SK-N-SH (cell line): ENCODE measurements around the gene CALU. TPM values are rescaled to one million over a fixed set of nuclear protein-coding genes. Genes with fewer than 3 reads are reported as not detected.

Source experiments
- CTCF ChIA-PET: fragments of 300-600, 350-600 bp; formaldehyde crosslinking; extraction: SDS; loops from one replicate; lab custom pipeline; 2021; lab: Yijun Ruan, JAX
- POLR2A ChIA-PET: fragments of 350-600 bp; sonication (Branson Sonifier 250); formaldehyde crosslinking; extraction: SDS; loops from one replicate; lab custom pipeline; 2020; ENCODE audit warnings: antibody characterized with exemption, inconsistent platforms; lab: Yijun Ruan, JAX
- DNase-seq: peaks from one replicate; pipeline ENCODE4 v3.0.0; 2012
- H2AFZ ChIP-seq: fragments of 200-600 bp; sonication (generic); 2 replicates; pipeline ENCODE4 v1.8.1; 2016; ENCODE audit warnings: antibody characterized with exemption, mild to moderate bottlenecking, low read depth
- H3F3A ChIP-seq: fragments of 200-600 bp; sonication (generic); replicated peaks from 2 replicates; pipeline ENCODE3; 2016; ENCODE audit warnings: antibody characterized with exemption, mild to moderate bottlenecking; ENCODE audit not compliant: insufficient read depth
- H3K27ac ChIP-seq, 2 experiments: fragments of 200-500 bp in 1 of 2; fragments of 200-600 bp in 1 of 2; sonication (Bioruptor generic) in 1 of 2; sonication (generic), shearing (Covaris generic) in 1 of 2; 2 replicates each; pipeline versions ENCODE4 v1.5.1 to v1.6.1; 2014 to 2016; ENCODE audit warnings: low read depth in 2 of 2, inconsistent platforms in 1 of 2, low read length in 1 of 2, mild to moderate bottlenecking in 1 of 2, mixed read lengths in 1 of 2
- H3K27me3 ChIP-seq: fragments of 200-600 bp; sonication (generic), shearing (Covaris generic); 2 replicates; pipeline ENCODE4 v1.6.1; 2016; ENCODE audit warnings: mixed run types; ENCODE audit not compliant: insufficient read depth
- H3K36me3 ChIP-seq, 2 experiments: fragments of 200-500 bp in 1 of 2; fragments of 200-600 bp in 1 of 2; sonication (Bioruptor generic) in 1 of 2; sonication (generic) in 1 of 2; replicated peaks in 1 of 2; 2 replicates each; pipeline versions ENCODE3 to v1.5.1; 2014 to 2016; ENCODE audit warnings: low read length in 1 of 2, mild to moderate bottlenecking in 1 of 2; ENCODE audit not compliant: insufficient read depth in 2 of 2, control insufficient read depth in 1 of 2
- H3K4me1 ChIP-seq, 2 experiments: fragments of 200-500 bp in 1 of 2; fragments of 200-600 bp in 1 of 2; sonication (Bioruptor generic) in 1 of 2; sonication (generic), shearing (Covaris generic) in 1 of 2; 2 replicates each; pipeline versions ENCODE4 v1.5.1 to v1.6.1; 2014 to 2016; ENCODE audit warnings: low read depth in 1 of 2, low read length in 1 of 2, mixed run types in 1 of 2; ENCODE audit not compliant: insufficient read depth in 2 of 2, control insufficient read depth in 1 of 2
- H3K4me2 ChIP-seq: fragments of 200-600 bp; sonication (generic), shearing (Covaris generic); 2 replicates; pipeline ENCODE4 v1.6.1; 2017; ENCODE audit warnings: mixed run types
- H3K4me3 ChIP-seq, 2 experiments: fragments of 200-500 bp in 1 of 2; fragments of 200-600 bp in 1 of 2; sonication (Bioruptor generic) in 1 of 2; sonication (generic), shearing (Covaris generic) in 1 of 2; 2 replicates each; pipeline versions ENCODE4 v1.5.1 to v1.8.1; 2014 to 2016; ENCODE audit warnings: low read depth in 2 of 2, inconsistent platforms in 1 of 2, low read length in 1 of 2, mild to moderate bottlenecking in 1 of 2, mixed read lengths in 1 of 2, moderate library complexity in 1 of 2
- H3K79me2 ChIP-seq: fragments of 200-600 bp; sonication (generic); 2 replicates; pipeline ENCODE4 v1.8.1; 2017; ENCODE audit warnings: mild to moderate bottlenecking; ENCODE audit not compliant: insufficient read depth
- H3K9ac ChIP-seq: fragments of 200-600 bp; sonication (generic); 2 replicates; pipeline ENCODE4 v1.6.1; 2017; ENCODE audit warnings: mixed run types
- H3K9me2 ChIP-seq: fragments of 200-600 bp; sonication (generic); 2 replicates; pipeline ENCODE4 v1.6.1; 2017; ENCODE audit warnings: mixed run types
- H3K9me3 ChIP-seq: fragments of 200-600 bp; sonication (generic); 2 replicates; pipeline ENCODE4 v1.6.1; 2017; ENCODE audit warnings: mixed run types, mild to moderate bottlenecking, moderate library complexity
- H4K20me1 ChIP-seq: fragments of 200-600 bp; sonication (generic); 2 replicates; pipeline ENCODE4 v1.6.1; 2017; ENCODE audit warnings: mild to moderate bottlenecking, mixed run types; ENCODE audit not compliant: insufficient read depth
- CTCF ChIP-seq: fragments of 200-600 bp; sonication (generic); IDR thresholded peaks from 2 replicates; pipeline ENCODE4 v1.6.1; 2017; ENCODE audit warnings: antibody characterized with exemption, mild to moderate bottlenecking, moderate library complexity
- ELF1 ChIP-seq: IDR thresholded peaks from 2 replicates; pipeline ENCODE4 v1.4.0; 2012
- EZH2phosphoT487 ChIP-seq: fragments of 200-600 bp; sonication (generic); IDR thresholded peaks from 2 replicates; pipeline ENCODE4 v1.6.1; 2017; ENCODE audit warnings: low read depth, mixed run types, mild to moderate bottlenecking, antibody characterized with exemption, moderate library complexity, borderline replicate concordance
- FOSL2 ChIP-seq: IDR thresholded peaks from 2 replicates; pipeline ENCODE4 v1.4.0; 2012; ENCODE audit warnings: low read depth, mild to moderate bottlenecking, moderate library complexity, borderline replicate concordance
- FOXJ3 ChIP-seq: sonication (generic); formaldehyde crosslinking; IDR thresholded peaks from 2 replicates; pipeline ENCODE4 v1.5.1; 2020; ENCODE audit warnings: mild to moderate bottlenecking, missing genetic modification reagents
- GATA2 ChIP-seq: sonication (generic); formaldehyde crosslinking; IDR thresholded peaks from 2 replicates; pipeline ENCODE4 v1.5.0; 2020; ENCODE audit warnings: mild to moderate bottlenecking, missing genetic modification reagents
- IRF3 ChIP-seq: fragments of 150-350 bp; IDR thresholded peaks from 2 replicates; pipeline ENCODE4 v1.6.1; 2016; ENCODE audit warnings: mild to moderate bottlenecking, low read depth, low read length
- JUND ChIP-seq: IDR thresholded peaks from 2 replicates; pipeline ENCODE4 v1.4.0; 2012
- NRF1 ChIP-seq: IDR thresholded peaks from 2 replicates; pipeline ENCODE4 v1.6.1; 2012; ENCODE audit warnings: low read depth, mild to moderate bottlenecking, low read length
- POLR2AphosphoS5 ChIP-seq: IDR thresholded peaks from 2 replicates; pipeline ENCODE4 v1.6.1; 2012; ENCODE audit warnings: low read depth, low read length
- SIN3A ChIP-seq: IDR thresholded peaks from 2 replicates; pipeline ENCODE4 v1.6.1; 2012; ENCODE audit warnings: low read depth, mild to moderate bottlenecking, low read length, moderate library complexity, borderline replicate concordance
- SMC3 ChIP-seq: IDR thresholded peaks from 2 replicates; pipeline ENCODE4 v1.6.1; 2012; ENCODE audit warnings: low read depth, low read length, improper control_type of control experiment
- TAF1 ChIP-seq: IDR thresholded peaks from 2 replicates; pipeline ENCODE4 v1.6.1; 2012; ENCODE audit warnings: low read depth, mild to moderate bottlenecking, low read length, moderate library complexity, borderline replicate concordance
- USF1 ChIP-seq: IDR thresholded peaks from 2 replicates; pipeline ENCODE4 v1.4.0; 2012; ENCODE audit warnings: low read depth, borderline replicate concordance
- YY1 ChIP-seq: IDR thresholded peaks from 2 replicates; pipeline ENCODE4 v1.4.0; 2012; ENCODE audit warnings: low read depth, mild to moderate bottlenecking
- WGBS: methylation state at CpG from one replicate; pipeline ENCODE4 v1.1.6; 2017; ENCODE audit warnings: low lambda C conversion rate; 5-methylcytosine and 5-hydroxymethylcytosine counted together
- polyA plus RNA-seq, 3 experiments: library from polyadenylated mRNA; depleted of rRNA; stranded (reverse); fragments of >200 nt; gene quantifications; 2 replicates each; pipeline ENCODE4 v1.2.3, GENCODE V29; 2012

The CALU gene
- polyA plus RNA-seq, 1 of the 3 experiments (the other 2 are of a cell fraction): 195 TPM

- Histone ChIP-seq H3K4me3 (no peak overlapping the region), H3K36me3 (no peaks in the 10 kb centered on the region), H3K4me1 (peaks cover 8 to 10% of the 10 kb centered on the region in 2 experiments; a peak in 3 of 4 replicates), H3K27ac (no peak overlapping the region), H3K9me3 (no peaks in the 10 kb centered on the region), H3F3A (peaks cover 18% of the 10 kb centered on the region), H4K20me1 (peaks cover 2% of the 10 kb centered on the region), H3K9me2 (no peaks in the 10 kb centered on the region), H3K4me2 (no peak overlapping the region), H3K27me3 (no peaks in the 10 kb centered on the region), H2AFZ (no peak overlapping the region), H3K79me2 (peaks cover 8% of the 10 kb centered on the region), H3K9ac (no peak overlapping the region)
- WGBS: 94% methylated on average over 1 of the region's 1 CpG
- no peak for DNase-seq
- CTCF ChIA-PET: interaction anchor here (1.3 to 1.5 kb wide), 2 partner anchors 10 to 149 kb away, joined by 3 to 6 read pairs; no protein-coding TSS in a partner anchor
- POLR2A ChIA-PET: no interaction called here
- TF ChIP-seq JUND (no peak), USF1 (peak; percentile 59; the same call in 1 of the 2 replicates)
Measured at GRCh38 chr7:128734890-128735289, 4.3 kb upstream of the CALU start.

GRCh38 chr7:128735436-128735835, 3.7 kb upstream of the CALU start:
- Histone ChIP-seq H3K4me3 (no peak overlapping the region), H3K9me2 (no peaks in the 10 kb centered on the region), H3K36me3 (no peaks in the 10 kb centered on the region), H2AFZ (no peak overlapping the region), H3K27ac (no peak overlapping the region), H3K27me3 (no peaks in the 10 kb centered on the region), H3K4me1 (peaks cover 10 to 12% of the 10 kb centered on the region in 2 experiments; a peak in 3 of 4 replicates), H3F3A (peaks cover 20% of the 10 kb centered on the region), H4K20me1 (peaks cover 8% of the 10 kb centered on the region), H3K79me2 (peaks cover 13% of the 10 kb centered on the region), H3K9me3 (no peaks in the 10 kb centered on the region), H3K9ac (no peak overlapping the region), H3K4me2 (no peak overlapping the region)
- ChIA-PET POLR2A (no interaction called here), CTCF (interaction anchor here (1.3 to 1.5 kb wide), 2 partner anchors 11 to 148 kb away, joined by 3 to 6 read pairs; no protein-coding TSS in a partner anchor)
- WGBS: 88% methylated on average over 5 of the region's 5 CpGs
- TF ChIP-seq ELF1 (no peak), POLR2AphosphoS5 (no peak), GATA2 (no peak), SMC3 (no peak), YY1 (no peak), EZH2phosphoT487 (no peak), NRF1 (no peak), CTCF (no peak), USF1 (no peak), TAF1 (no peak), FOXJ3 (no peak), FOSL2 (no peak), SIN3A (no peak), IRF3 (no peak)
- DNase-seq: no peak
